GM19099 (cell line): ENCODE results near the gene NR1H3.

Experiments used
- POLR2A ChIP-seq: IDR thresholded peaks from 3 replicates; pipeline ENCODE4 v1.6.1; 2011; ENCODE audit warnings: low read depth; ENCODE audit not compliant: insufficient read length; ENCODE audit errors: extremely low read depth

The NR1H3 gene

GRCh38 chr11:47278058-47278457, 20.3 kb downstream of the NR1H3 start:
- no peak for TF ChIP-seq POLR2A

- no peak for TF ChIP-seq POLR2A
Observed at GRCh38 chr11:47278769-47279168, 21.0 kb downstream of the NR1H3 start.

- TF ChIP-seq POLR2A, result no peak
Observed at GRCh38 chr11:47280099-47280498, 22.3 kb downstream of the NR1H3 start.

GRCh38 chr11:47280860-47281259, 23.1 kb downstream of the NR1H3 start:
- no peak for TF ChIP-seq POLR2A

- no peak for TF ChIP-seq POLR2A
Observed at GRCh38 chr11:47282462-47282861, 24.7 kb downstream of the NR1H3 start.

- no peak for TF ChIP-seq POLR2A
Observed at GRCh38 chr11:47284151-47284550, 26.4 kb downstream of the NR1H3 start.

GRCh38 chr11:47285969-47286770, 28.4 kb downstream of the NR1H3 start:
- no peak for TF ChIP-seq POLR2A

GRCh38 chr11:47288066-47288465, 30.3 kb downstream of the NR1H3 start:
- no peak for TF ChIP-seq POLR2A

GRCh38 chr11:47289856-47290255, 32.1 kb downstream of the NR1H3 start:
- TF ChIP-seq POLR2A, result no peak

- TF ChIP-seq POLR2A, result no peak
Observed at GRCh38 chr11:47295385-47295784, 37.6 kb downstream of the NR1H3 start.

- no peak for TF ChIP-seq POLR2A
Observed at GRCh38 chr11:47296045-47296444, 38.2 kb downstream of the NR1H3 start.

GRCh38 chr11:47299078-47299477, 41.3 kb downstream of the NR1H3 start:
- TF ChIP-seq POLR2A, result no peak

- no peak for TF ChIP-seq POLR2A
Observed at GRCh38 chr11:47302853-47303252, 45.1 kb downstream of the NR1H3 start.

- no peak for TF ChIP-seq POLR2A
Observed at GRCh38 chr11:47305734-47306483, 48.1 kb downstream of the NR1H3 start.

- TF ChIP-seq POLR2A, result no peak
Observed at GRCh38 chr11:47306484-47306844, 48.7 kb downstream of the NR1H3 start.
